Chondrocyte (in vitro differentiated cells): ENCODE data around the gene FXYD6. TPM values are rescaled to one million over a fixed set of nuclear protein-coding genes. Genes with fewer than 3 reads are reported as not detected.

Experiments
- DNase-seq: peaks from one replicate; pipeline ENCODE4 v3.0.0; 2021; ENCODE audit warnings: mixed read lengths, low spot score
- H3K27ac Mint-ChIP-seq: one replicate; pipeline ENCODE4 v1.8.0; 2021; ENCODE audit warnings: mild to moderate bottlenecking, moderate library complexity, mixed read lengths; ENCODE audit not compliant: unreplicated experiment
- H3K27me3 Mint-ChIP-seq: 2 replicates; pipeline ENCODE4 v1.8.0; 2021; ENCODE audit warnings: low read depth, mixed read lengths
- H3K36me3 Mint-ChIP-seq: 2 replicates; pipeline ENCODE4 v1.8.0; 2021; ENCODE audit warnings: low read depth, mixed read lengths
- H3K4me1 Mint-ChIP-seq: 2 replicates; pipeline ENCODE4 v1.8.0; 2021; ENCODE audit warnings: low read depth, mild to moderate bottlenecking, mixed read lengths
- H3K4me3 Mint-ChIP-seq: one replicate; pipeline ENCODE4 v1.8.0; 2021; ENCODE audit warnings: mild to moderate bottlenecking, moderate library complexity, mixed read lengths; ENCODE audit not compliant: unreplicated experiment
- H3K9me3 Mint-ChIP-seq: 2 replicates; pipeline ENCODE4 v1.8.0; 2021; ENCODE audit warnings: low read depth, mixed read lengths
- total RNA-seq: library from RNA; stranded (reverse); gene quantifications from 3 replicates; pipeline ENCODE4 v1.2.1, GENCODE V29; 2021
- TF ChIP-seq, protein P1 (sequence below): fragments of 200-600 bp; sonication (generic); IDR thresholded peaks from 2 replicates; pipeline ENCODE4 v1.5.0; 2021; ENCODE audit warnings: antibody characterized with exemption, mild to moderate bottlenecking, moderate library complexity

Gene FXYD6
- total RNA-seq, 1 donor from 2014 or later, result 2.8 TPM

DNA sequence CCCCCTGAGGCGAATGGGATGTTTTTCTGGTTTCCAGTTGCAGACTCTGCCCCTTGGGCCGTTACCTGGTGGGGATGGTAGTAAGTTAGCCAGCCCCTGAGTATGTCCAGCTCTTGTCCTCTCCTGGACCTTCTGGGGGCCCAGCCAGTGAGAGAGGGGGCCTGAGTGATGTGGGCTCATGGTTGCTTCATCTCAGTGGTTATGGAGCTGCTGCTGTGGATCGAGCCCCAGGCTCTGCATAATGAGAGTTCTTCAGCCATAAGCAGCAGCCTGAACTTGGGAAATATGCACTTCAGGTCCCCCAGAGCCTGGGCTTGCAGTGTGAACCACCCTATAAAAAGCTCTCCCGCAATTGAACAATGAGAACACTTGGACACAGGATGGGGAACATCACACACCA is 46.8 kb upstream of the FXYD6 start:
- peak; percentile 53 for DNase-seq
- Mint-ChIP-seq H3K27me3 (peaks cover 18% of the 10 kb centered on the region), H3K9me3 (no peaks in the 10 kb centered on the region), H3K4me1 (no peaks in the 10 kb centered on the region), H3K4me3 (no peak overlapping the region), H3K36me3 (no peaks in the 10 kb centered on the region), H3K27ac (no peak overlapping the region)
- TF ChIP-seq, protein P1, sequence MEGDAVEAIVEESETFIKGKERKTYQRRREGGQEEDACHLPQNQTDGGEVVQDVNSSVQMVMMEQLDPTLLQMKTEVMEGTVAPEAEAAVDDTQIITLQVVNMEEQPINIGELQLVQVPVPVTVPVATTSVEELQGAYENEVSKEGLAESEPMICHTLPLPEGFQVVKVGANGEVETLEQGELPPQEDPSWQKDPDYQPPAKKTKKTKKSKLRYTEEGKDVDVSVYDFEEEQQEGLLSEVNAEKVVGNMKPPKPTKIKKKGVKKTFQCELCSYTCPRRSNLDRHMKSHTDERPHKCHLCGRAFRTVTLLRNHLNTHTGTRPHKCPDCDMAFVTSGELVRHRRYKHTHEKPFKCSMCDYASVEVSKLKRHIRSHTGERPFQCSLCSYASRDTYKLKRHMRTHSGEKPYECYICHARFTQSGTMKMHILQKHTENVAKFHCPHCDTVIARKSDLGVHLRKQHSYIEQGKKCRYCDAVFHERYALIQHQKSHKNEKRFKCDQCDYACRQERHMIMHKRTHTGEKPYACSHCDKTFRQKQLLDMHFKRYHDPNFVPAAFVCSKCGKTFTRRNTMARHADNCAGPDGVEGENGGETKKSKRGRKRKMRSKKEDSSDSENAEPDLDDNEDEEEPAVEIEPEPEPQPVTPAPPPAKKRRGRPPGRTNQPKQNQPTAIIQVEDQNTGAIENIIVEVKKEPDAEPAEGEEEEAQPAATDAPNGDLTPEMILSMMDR, result no peak

DNA sequence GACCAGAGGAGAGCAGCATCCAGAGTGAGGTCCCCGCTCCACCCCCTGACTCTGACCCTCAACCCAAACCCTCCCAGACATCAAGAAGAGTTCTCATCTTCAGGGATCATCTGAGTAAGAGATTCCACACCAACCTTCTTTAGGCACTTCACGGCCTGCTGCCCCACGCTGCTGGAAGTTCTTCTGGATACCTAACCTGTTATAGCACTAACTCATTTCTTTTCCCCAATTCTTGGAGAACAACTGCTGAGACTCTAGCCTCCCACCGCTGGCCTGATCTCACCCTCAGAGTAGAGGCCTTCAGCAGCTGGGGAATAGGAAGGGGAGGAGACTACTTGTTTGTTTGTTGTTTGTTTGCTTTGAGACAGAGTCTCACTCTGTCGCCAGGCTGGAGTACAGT is 45.4 kb upstream of the FXYD6 start:
- Mint-ChIP-seq H3K4me1 (no peaks in the 10 kb centered on the region), H3K4me3 (no peak overlapping the region), H3K9me3 (no peaks in the 10 kb centered on the region), H3K27me3 (peaks cover 14% of the 10 kb centered on the region), H3K36me3 (no peaks in the 10 kb centered on the region), H3K27ac (no peak overlapping the region)
- TF ChIP-seq, protein P1, result no peak
- DNase-seq, result no peak

DNA sequence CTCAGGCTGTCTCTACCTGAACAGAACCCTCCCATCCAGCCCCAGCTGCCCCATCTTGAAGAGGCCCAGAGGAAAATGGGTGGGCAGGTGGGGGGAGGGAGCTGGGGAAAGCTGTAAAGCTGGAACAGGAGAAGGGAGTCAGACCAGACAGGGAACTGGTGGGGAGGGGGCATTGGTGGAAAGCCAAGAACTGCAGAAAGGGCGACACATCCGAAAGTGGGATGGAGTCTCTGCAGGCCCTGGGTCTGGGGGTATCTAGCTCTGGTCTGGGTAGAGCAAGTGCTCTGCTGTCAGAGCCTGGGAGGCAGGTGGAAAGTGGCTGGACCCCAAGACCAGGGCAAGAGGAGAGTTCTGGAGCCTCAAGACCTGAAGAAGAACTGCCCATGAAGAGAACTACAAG is 45.0 kb upstream of the FXYD6 start:
- Mint-ChIP-seq H3K4me3 (no peak overlapping the region), H3K27me3 (peaks cover 12% of the 10 kb centered on the region), H3K27ac (no peak overlapping the region), H3K9me3 (no peaks in the 10 kb centered on the region), H3K4me1 (no peaks in the 10 kb centered on the region), H3K36me3 (no peaks in the 10 kb centered on the region)
- TF ChIP-seq, protein P1, result no peak
- DNase-seq, result peak; percentile 53

DNA sequence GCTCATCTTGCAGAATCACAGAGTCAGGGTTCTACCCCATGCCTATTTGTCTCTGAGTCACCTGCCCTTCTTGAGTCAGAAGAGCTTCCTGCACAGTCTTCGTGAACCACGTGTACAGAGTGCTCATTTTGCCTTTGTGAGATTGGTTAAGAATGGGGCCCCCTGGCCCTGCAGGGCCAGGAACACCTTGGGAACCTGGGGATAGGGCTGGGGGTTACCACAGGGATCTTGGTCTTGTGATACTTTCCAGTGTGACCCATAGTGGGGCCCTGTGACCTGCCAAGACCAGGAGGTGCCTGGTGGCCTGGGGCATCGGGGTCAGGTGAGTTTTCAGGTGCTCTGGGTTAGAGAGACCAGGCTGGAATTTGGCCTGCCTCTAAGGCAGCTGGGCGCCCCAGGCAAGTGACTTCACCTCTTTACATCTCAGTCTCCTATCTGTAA is 43.3 kb upstream of the FXYD6 start:
- no peak overlapping the region for H3K4me3 Mint-ChIP-seq

DNA sequence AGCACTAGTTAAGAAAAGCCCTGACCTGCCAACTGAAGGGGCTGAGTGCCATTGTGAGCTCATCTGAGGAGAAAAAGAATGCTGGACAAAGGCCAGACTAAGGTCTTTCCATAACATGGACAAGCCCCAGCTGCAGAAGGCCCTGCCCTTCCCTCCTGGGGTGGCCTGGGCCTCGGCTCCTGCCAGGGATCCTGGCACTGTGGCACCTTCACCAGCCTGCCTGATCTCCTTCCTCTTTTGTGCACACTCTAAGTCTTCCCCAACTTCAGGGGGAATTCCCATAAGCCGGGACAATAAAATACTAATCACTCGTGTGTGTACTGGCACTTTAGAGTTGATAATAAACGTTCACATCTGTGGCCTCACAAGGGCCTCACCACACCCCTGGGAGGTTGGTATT is 42.9 kb upstream of the FXYD6 start:
- Mint-ChIP-seq H3K4me3 (no peak overlapping the region), H3K4me1 (no peaks in the 10 kb centered on the region)
- TF ChIP-seq, protein P1, result no peak

More for the DNA sequence above, 43.3 kb upstream of the FXYD6 start:
- no peaks in the 10 kb centered on the region for H3K9me3 Mint-ChIP-seq
- no peaks in the 10 kb centered on the region for H3K36me3 Mint-ChIP-seq
- DNase-seq, result peak; percentile 41
- TF ChIP-seq, protein P1, result no peak
- H3K4me1 Mint-ChIP-seq, result no peaks in the 10 kb centered on the region
- H3K27ac Mint-ChIP-seq, result no peak overlapping the region
- peaks cover 19% of the 10 kb centered on the region for H3K27me3 Mint-ChIP-seq

More for the DNA sequence above, 42.9 kb upstream of the FXYD6 start:
- Mint-ChIP-seq H3K27me3 (peaks cover 23% of the 10 kb centered on the region), H3K9me3 (no peaks in the 10 kb centered on the region), H3K36me3 (no peaks in the 10 kb centered on the region), H3K27ac (no peak overlapping the region)
- DNase-seq, result peak; percentile 56
